OCI-LY7 (cell line): ENCODE measurements around the gene CEP112. TPM values are rescaled to one million over a fixed set of nuclear protein-coding genes. Genes with fewer than 3 reads are reported as not detected.

Experiments
- BruUV-seq: library from RNA; stranded (reverse); fragments of 400-500 nt; replicated peaks from 2 replicates; lab custom pipeline; 2021; lab: Mats Ljungman, UMichigan
- CTCF ChIA-PET: fragments of 300-600 bp; sonication (Branson Sonifier 250); formaldehyde crosslinking; loops from one replicate; lab custom pipeline; 2022; ENCODE audit warnings: antibody characterized with exemption; ENCODE audit not compliant: unreplicated experiment; lab: Charles Lee
- POLR2A ChIA-PET: fragments of 300-600 bp; sonication (Branson Sonifier 250); formaldehyde crosslinking; loops from one replicate; lab custom pipeline; 2022; ENCODE audit warnings: antibody characterized with exemption; lab: Charles Lee
- DNase-seq: peaks from one replicate; pipeline ENCODE4 v3.0.0-alpha.2; 2015; ENCODE audit warnings: low spot score
- H2AFZ ChIP-seq: fragments of 200-600 bp; sonication (generic), shearing (Covaris generic); 2 replicates; pipeline ENCODE4 v1.6.1; 2014; ENCODE audit warnings: mild to moderate bottlenecking, antibody characterized with exemption, low read length, moderate library complexity
- H3K27ac ChIP-seq: fragments of 200-600 bp; sonication (generic); 2 replicates; pipeline ENCODE4 v1.5.1; 2014; ENCODE audit warnings: mixed run types, low read depth, mild to moderate bottlenecking, moderate library complexity, low read length, inconsistent platforms; ENCODE audit not compliant: poor library complexity, severe bottlenecking
- H3K36me3 ChIP-seq: fragments of 200-600 bp; sonication (generic); 2 replicates; pipeline ENCODE4 v1.6.1; 2014; ENCODE audit warnings: mild to moderate bottlenecking, antibody characterized with exemption, low read length, moderate library complexity, mixed read lengths; ENCODE audit not compliant: insufficient read depth
- H3K4me1 ChIP-seq: fragments of 200-600 bp; sonication (generic); 2 replicates; pipeline ENCODE4 v1.5.1; 2014; ENCODE audit warnings: mild to moderate bottlenecking, low read length; ENCODE audit not compliant: insufficient read depth, poor library complexity, severe bottlenecking
- H3K4me2 ChIP-seq: fragments of 200-600 bp; sonication (generic); 2 replicates; pipeline ENCODE4 v1.6.1; 2014; ENCODE audit warnings: mild to moderate bottlenecking, low read length
- H3K4me3 ChIP-seq: fragments of 200-600 bp; sonication (generic); 2 replicates; pipeline ENCODE4 v1.5.1; 2014; ENCODE audit warnings: mild to moderate bottlenecking, low read depth, low read length; ENCODE audit not compliant: poor library complexity, severe bottlenecking
- H3K79me2 ChIP-seq: fragments of 200-600 bp; sonication (generic); 2 replicates; pipeline ENCODE4 v1.6.1; 2016; ENCODE audit warnings: low read depth, mild to moderate bottlenecking, low read length, moderate library complexity, mixed read lengths; ENCODE audit not compliant: insufficient read depth
- H3K9me2 ChIP-seq: fragments of 200-600 bp; sonication (generic); 2 replicates; pipeline ENCODE4 v1.6.1; 2016; ENCODE audit warnings: mild to moderate bottlenecking, low read length, mixed read lengths; ENCODE audit not compliant: insufficient read depth
- H3K9me3 ChIP-seq: fragments of 200-600 bp; sonication (generic); 2 replicates; pipeline ENCODE4 v1.6.1; 2014; ENCODE audit warnings: mild to moderate bottlenecking, mixed run types, low read length, mixed read lengths
- H4K20me1 ChIP-seq: fragments of 200-600 bp; sonication (generic); 2 replicates; pipeline ENCODE4 v1.6.1; 2014; ENCODE audit warnings: mild to moderate bottlenecking, antibody characterized with exemption, low read length, moderate library complexity, mixed read lengths; ENCODE audit not compliant: insufficient read depth
- EZH2phosphoT487 ChIP-seq: fragments of 200-600 bp; sonication (generic); IDR thresholded peaks from 2 replicates; pipeline ENCODE4 v1.6.1; 2018; ENCODE audit warnings: low read depth, borderline replicate concordance, mild to moderate bottlenecking, mixed run types, antibody characterized with exemption, low read length, moderate library complexity, mixed read lengths
- intact Hi-C: fragments of 100-400 bp; cut with micrococcal nuclease; formaldehyde crosslinking; loops from one replicate; pipeline ENCODE4 v1.10.0; 2022; ENCODE audit not compliant: unreplicated experiment
- total RNA-seq, 2 experiments: library from RNA; depleted of rRNA in 1 of 2; stranded (reverse); fragments of >200 nt in 1 of 2; shearing (Covaris generic) in 1 of 2; gene quantifications; 2 replicates each; pipeline ENCODE4 v1.2.3, GENCODE V29; 2014 to 2022
- TF ChIP-seq, protein P1 (sequence below): fragments of 200-600 bp; sonication (generic); conservative IDR thresholded peaks from 2 replicates; pipeline ENCODE4 v1.5.1; 2014; ENCODE audit warnings: mild to moderate bottlenecking, antibody characterized with exemption, low read length, moderate library complexity, mixed read lengths

CEP112 gene
- total RNA-seq, 2 experiments from 2014 or later = 2.7 to 6.9 TPM

DNA sequence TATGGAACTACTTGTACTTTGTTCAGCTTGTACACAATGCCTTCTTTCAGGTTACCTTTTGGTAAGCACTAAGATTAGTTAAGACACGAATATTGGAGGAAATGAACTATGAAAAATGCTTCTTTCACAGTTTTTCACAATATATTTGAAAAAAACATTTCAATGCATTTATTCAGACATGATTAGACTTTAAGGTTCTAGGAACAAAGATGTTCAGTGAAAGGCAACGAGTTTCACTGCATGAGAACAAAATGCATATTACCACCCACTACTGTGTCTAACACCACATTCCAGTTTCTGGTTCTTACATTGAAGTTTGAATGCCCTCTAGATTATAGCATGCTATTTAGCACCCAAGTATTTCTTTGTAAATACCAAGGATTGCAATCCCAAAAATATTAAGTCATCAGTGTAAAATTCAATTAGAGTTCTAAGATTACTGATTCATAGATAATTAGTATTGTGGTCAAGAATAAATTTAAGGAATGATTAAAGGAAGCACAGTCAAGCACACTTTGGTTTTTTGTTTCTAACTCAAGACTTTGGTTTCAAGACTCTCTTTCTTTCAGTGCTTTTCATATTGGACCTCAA, 261.7 kb downstream of the CEP112 start:
- H3K9me2 ChIP-seq = no peaks in the 10 kb centered on the region
- BruUV-seq = no TSS peak
- CTCF ChIA-PET = no interaction called here

DNA sequence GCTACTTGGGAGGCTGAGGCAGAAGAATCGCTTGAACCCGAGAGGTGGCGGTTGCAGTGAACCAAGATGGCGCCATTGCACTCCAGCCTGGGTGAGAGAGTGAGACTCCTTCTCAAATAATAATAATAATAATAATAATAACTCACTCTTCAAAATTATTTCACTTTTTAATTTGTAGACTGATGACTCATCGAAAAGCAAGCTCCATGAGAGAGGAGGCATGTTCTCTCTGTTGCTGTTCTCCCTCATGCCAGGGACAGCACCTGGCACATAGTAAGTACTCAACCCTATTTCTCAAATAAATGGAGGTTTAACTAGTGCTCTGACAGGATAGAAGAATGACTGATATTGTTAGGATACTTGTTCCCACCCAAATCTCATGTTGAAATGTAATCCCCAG, 265.3 kb downstream of the CEP112 start:
- Histone ChIP-seq H3K9me2 (no peaks in the 10 kb centered on the region), H3K36me3 (no peaks in the 10 kb centered on the region), H3K79me2 (no peaks in the 10 kb centered on the region), H3K9me3 (no peaks in the 10 kb centered on the region), H3K4me1 (no peaks in the 10 kb centered on the region), H2AFZ (no peak overlapping the region), H3K4me3 (no peak overlapping the region), H4K20me1 (no peaks in the 10 kb centered on the region), H3K4me2 (no peak overlapping the region), H3K27ac (no peak overlapping the region)
- DNase-seq = no peak
- no peak for TF ChIP-seq EZH2phosphoT487
- TF ChIP-seq, protein P1, sequence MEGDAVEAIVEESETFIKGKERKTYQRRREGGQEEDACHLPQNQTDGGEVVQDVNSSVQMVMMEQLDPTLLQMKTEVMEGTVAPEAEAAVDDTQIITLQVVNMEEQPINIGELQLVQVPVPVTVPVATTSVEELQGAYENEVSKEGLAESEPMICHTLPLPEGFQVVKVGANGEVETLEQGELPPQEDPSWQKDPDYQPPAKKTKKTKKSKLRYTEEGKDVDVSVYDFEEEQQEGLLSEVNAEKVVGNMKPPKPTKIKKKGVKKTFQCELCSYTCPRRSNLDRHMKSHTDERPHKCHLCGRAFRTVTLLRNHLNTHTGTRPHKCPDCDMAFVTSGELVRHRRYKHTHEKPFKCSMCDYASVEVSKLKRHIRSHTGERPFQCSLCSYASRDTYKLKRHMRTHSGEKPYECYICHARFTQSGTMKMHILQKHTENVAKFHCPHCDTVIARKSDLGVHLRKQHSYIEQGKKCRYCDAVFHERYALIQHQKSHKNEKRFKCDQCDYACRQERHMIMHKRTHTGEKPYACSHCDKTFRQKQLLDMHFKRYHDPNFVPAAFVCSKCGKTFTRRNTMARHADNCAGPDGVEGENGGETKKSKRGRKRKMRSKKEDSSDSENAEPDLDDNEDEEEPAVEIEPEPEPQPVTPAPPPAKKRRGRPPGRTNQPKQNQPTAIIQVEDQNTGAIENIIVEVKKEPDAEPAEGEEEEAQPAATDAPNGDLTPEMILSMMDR = no peak
- CTCF ChIA-PET = no interaction called here
- no TSS peak for BruUV-seq
- intact Hi-C loops = no loop called here
- POLR2A ChIA-PET = interaction anchor here (0.6 to 0.7 kb wide), 2 partner anchors 39 to 745 kb away, joined by 3 to 4 read pairs; no protein-coding TSS in a partner anchor

More for the DNA sequence above, 261.7 kb downstream of the CEP112 start:
- H3K4me1 ChIP-seq = no peaks in the 10 kb centered on the region
- intact Hi-C loops = no loop called here
- H2AFZ ChIP-seq = no peak overlapping the region
- no peak overlapping the region for H3K27ac ChIP-seq
- POLR2A ChIA-PET = interaction anchor here (0.7 kb wide), 1 partner anchor 33 kb away, joined by 3 read pairs; no protein-coding TSS in a partner anchor
- H3K4me3 ChIP-seq = no peak overlapping the region
- H3K9me3 ChIP-seq = no peaks in the 10 kb centered on the region
- TF ChIP-seq EZH2phosphoT487 = no peak
- TF ChIP-seq, protein P1 = no peak
- no peaks in the 10 kb centered on the region for H3K36me3 ChIP-seq
- H3K4me2 ChIP-seq = no peak overlapping the region
- no peak for DNase-seq
- H3K79me2 ChIP-seq = no peaks in the 10 kb centered on the region
- H4K20me1 ChIP-seq = no peaks in the 10 kb centered on the region

DNA sequence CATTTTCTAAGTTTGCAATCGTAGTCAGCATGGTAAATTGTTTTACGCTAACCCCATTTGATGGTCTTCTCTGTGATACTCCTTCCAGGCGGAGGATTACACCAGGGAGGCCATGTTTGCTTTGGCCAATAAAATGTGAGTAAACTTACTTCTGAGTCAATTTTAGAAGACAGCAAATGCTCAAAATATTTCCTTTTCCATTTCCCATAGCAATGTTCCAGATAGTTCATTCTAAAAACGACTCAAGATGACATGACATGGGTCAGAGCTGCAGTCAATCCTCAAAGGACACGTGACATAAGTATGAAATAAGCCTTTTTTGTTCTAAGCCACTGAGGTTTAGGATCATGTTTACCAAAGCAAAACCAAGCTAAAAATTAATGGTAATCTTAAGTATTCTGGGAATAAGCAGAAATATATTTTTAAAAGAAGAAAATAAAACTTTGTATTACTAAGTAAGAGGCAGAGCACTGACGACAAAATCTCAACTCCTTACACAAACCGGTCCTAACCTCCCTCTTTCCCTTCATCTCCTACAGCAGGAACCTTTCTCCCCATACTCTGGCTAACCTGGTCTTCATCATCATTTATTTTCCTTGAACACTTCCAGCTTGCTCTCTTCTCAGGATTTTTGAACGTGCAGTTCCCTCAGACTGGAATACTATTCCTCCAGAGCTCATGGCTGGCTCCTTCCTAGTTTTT, 266.2 kb downstream of the CEP112 start:
- H3K9me3 ChIP-seq = no peaks in the 10 kb centered on the region
- CTCF ChIA-PET = no interaction called here
- BruUV-seq = no TSS peak

More for the DNA sequence above, 266.2 kb downstream of the CEP112 start:
- no peak overlapping the region for H3K4me3 ChIP-seq
- H4K20me1 ChIP-seq = no peaks in the 10 kb centered on the region
- POLR2A ChIA-PET = interaction anchor here (0.6 to 1.1 kb wide), 2 partner anchors 12 to 746 kb away, joined by 3 to 4 read pairs; no protein-coding TSS in a partner anchor
- H3K9me2 ChIP-seq = no peaks in the 10 kb centered on the region
- DNase-seq = no peak
- no peaks in the 10 kb centered on the region for H3K79me2 ChIP-seq
- H3K4me2 ChIP-seq = no peak overlapping the region
- no peaks in the 10 kb centered on the region for H3K4me1 ChIP-seq
- H3K36me3 ChIP-seq = no peaks in the 10 kb centered on the region
- intact Hi-C loops = no loop called here
- TF ChIP-seq, protein P1 = no peak
- TF ChIP-seq EZH2phosphoT487 = no peak
- no peak overlapping the region for H3K27ac ChIP-seq
- H2AFZ ChIP-seq = no peak overlapping the region
